Measurements from ENCODE around the gene CELF2.

- TF ChIP-seq SMC3 (conservative IDR thresholded peaks at IDR 0.05; ENCODE audit: poor library complexity) (no peak), CTCF (IDR thresholded peaks at IDR 0.05; ENCODE audit: poor library complexity, severe bottlenecking) (no peak)
These were observed 301.3 kb downstream of the CELF2 start for GRCh38 chr10:11318826-11319598.
